ENCODE results near the gene PDE9A.

PDE9A gene

GRCh38 chr21:42755031-42755665 lies 101.7 kb downstream of the PDE9A start:
- no peaks in the 10 kb centered on the region for H4K20me1 ChIP-seq (ENCODE audit: insufficient read depth)

DNA sequence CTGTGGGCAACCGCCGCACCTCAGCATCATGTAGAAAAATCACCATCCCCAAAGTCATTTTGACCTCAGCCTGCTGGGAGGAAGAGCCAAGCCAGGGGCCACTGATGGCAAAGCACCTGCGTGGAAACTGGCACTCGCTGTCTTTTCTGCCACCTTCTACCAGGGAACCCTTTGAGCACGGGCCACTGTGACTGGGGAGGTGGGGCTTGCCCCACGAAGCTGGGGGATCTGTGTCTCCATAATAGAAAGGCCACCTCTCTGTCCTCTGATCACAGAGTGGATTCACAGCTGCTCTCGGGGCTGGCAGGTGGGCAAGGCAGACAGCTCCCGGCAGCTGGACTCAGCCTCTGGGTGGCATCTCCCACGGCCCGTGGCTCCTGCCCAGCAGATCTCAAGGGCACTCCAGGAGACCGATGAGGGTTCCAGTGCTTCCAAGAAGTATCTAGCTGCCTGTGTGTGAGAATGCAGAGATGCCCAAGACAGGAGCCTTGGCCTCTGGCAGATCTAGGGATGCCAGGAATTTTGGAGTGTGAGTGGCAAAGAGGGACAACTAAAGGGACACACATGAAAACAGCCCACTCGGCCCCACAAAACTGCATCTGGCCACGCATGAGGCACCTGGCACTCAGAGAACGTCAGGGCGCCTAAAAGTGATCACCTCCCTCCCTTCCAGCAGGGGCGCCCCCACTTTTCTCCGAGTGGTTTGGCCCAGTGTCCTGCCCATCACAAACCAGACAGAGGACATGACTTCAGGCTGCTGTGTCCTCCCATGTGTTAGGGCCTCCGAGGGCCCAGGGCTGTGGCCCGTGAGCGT lies 102.6 kb downstream of the PDE9A start:
- Histone ChIP-seq H3K4me1 (ENCODE audit: low read depth, poor library complexity, severe bottlenecking) (no peaks in the 10 kb centered on the region), H3K27ac (no peak overlapping the region), H3K9ac (no peak overlapping the region), H4K20me1 (ENCODE audit: insufficient read depth) (no peaks in the 10 kb centered on the region), H2AFZ (ENCODE audit: low read depth) (no peak overlapping the region), H3K79me2 (ENCODE audit: insufficient read depth, low read depth) (no peaks in the 10 kb centered on the region), H3K36me3 (ENCODE audit: insufficient read depth) (no peaks in the 10 kb centered on the region), H3K4me3 (IDR thresholded peaks at IDR 0.05; ENCODE audit: insufficient read depth, low read depth, low read length) (no peak overlapping the region), H3K4me2 (no peak overlapping the region), H3K27me3 (ENCODE audit: insufficient read depth, low read depth) (peaks cover 97% of the 10 kb centered on the region)
- TF ChIP-seq, protein P1, sequence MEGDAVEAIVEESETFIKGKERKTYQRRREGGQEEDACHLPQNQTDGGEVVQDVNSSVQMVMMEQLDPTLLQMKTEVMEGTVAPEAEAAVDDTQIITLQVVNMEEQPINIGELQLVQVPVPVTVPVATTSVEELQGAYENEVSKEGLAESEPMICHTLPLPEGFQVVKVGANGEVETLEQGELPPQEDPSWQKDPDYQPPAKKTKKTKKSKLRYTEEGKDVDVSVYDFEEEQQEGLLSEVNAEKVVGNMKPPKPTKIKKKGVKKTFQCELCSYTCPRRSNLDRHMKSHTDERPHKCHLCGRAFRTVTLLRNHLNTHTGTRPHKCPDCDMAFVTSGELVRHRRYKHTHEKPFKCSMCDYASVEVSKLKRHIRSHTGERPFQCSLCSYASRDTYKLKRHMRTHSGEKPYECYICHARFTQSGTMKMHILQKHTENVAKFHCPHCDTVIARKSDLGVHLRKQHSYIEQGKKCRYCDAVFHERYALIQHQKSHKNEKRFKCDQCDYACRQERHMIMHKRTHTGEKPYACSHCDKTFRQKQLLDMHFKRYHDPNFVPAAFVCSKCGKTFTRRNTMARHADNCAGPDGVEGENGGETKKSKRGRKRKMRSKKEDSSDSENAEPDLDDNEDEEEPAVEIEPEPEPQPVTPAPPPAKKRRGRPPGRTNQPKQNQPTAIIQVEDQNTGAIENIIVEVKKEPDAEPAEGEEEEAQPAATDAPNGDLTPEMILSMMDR (conservative IDR thresholded peaks at IDR 0.05; ENCODE audit: low read depth, low read length), result no peak

More at GRCh38 chr21:42755031-42755665, 101.7 kb downstream of the PDE9A start:
- no peak overlapping the region for H3K9ac ChIP-seq
- H2AFZ ChIP-seq (ENCODE audit: low read depth), result no peak overlapping the region
- H3K79me2 ChIP-seq (ENCODE audit: insufficient read depth, low read depth), result no peaks in the 10 kb centered on the region
- TF ChIP-seq, protein P1 (conservative IDR thresholded peaks at IDR 0.05; ENCODE audit: low read depth, low read length), result no peak
- H3K27ac ChIP-seq, result no peak overlapping the region
- no peak overlapping the region for H3K4me2 ChIP-seq
- no peak overlapping the region for H3K4me3 ChIP-seq (IDR thresholded peaks at IDR 0.05; ENCODE audit: insufficient read depth, low read depth, low read length)
- peaks cover 95% of the 10 kb centered on the region for H3K27me3 ChIP-seq (ENCODE audit: insufficient read depth, low read depth)
- H3K36me3 ChIP-seq (ENCODE audit: insufficient read depth), result no peaks in the 10 kb centered on the region
- H3K4me1 ChIP-seq (ENCODE audit: low read depth, poor library complexity, severe bottlenecking), result no peaks in the 10 kb centered on the region

DNA sequence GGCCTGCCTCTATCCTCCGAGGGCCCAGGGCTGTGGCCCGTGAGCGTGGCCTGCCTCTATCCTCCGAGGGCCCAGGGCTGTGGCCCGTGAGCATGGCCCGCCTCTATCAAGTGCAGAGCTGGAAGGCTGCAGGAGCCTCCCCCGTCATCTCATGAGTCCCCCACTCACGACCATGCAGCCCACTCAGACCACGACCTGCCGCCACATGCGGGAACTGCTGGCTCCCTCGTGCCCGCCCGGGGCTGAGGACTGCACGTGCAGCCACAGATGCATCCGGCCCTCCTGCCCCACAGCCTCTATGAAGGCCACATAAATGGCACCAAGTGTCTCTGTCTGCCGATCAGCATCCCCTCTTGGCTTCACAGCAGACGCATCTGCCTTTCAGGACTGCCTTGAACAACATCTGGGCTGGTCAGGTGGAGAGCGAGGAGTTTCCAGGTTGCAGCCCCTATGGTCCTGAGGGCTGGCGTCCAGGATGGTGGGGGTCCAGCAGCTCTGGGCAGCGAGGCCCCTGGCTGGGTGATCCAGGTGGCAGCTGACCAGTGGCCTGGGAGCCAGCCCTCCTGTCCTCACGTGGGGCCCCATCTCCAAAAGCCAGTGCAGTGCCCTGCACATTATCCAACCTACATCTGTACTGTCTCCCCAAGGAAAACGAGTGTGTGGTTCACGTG lies 103.3 kb downstream of the PDE9A start:
- Histone ChIP-seq H3K79me2 (ENCODE audit: insufficient read depth, low read depth) (no peaks in the 10 kb centered on the region), H3K36me3 (ENCODE audit: insufficient read depth) (no peaks in the 10 kb centered on the region), H3K27ac (no peak overlapping the region), H2AFZ (ENCODE audit: low read depth) (no peak overlapping the region), H3K27me3 (ENCODE audit: insufficient read depth, low read depth) (peaks cover 98% of the 10 kb centered on the region), H3K4me2 (no peak overlapping the region), H3K4me1 (ENCODE audit: low read depth, poor library complexity, severe bottlenecking) (no peaks in the 10 kb centered on the region), H3K4me3 (IDR thresholded peaks at IDR 0.05; ENCODE audit: insufficient read depth, low read depth, low read length) (no peak overlapping the region), H3K9ac (no peak overlapping the region), H4K20me1 (ENCODE audit: insufficient read depth) (no peaks in the 10 kb centered on the region)
- TF ChIP-seq, protein P1 (conservative IDR thresholded peaks at IDR 0.05; ENCODE audit: low read depth, low read length), result no peak

GRCh38 chr21:42757422-42757821 lies 104.0 kb downstream of the PDE9A start:
- no peak overlapping the region for H3K4me2 ChIP-seq
- no peak overlapping the region for H3K4me3 ChIP-seq (IDR thresholded peaks at IDR 0.05; ENCODE audit: insufficient read depth, low read depth, low read length)
- no peak overlapping the region for H3K27ac ChIP-seq

More at GRCh38 chr21:42757422-42757821, 104.0 kb downstream of the PDE9A start:
- TF ChIP-seq, protein P1 (conservative IDR thresholded peaks at IDR 0.05; ENCODE audit: low read depth, low read length), result no peak
- H3K9ac ChIP-seq, result no peak overlapping the region
- H3K4me1 ChIP-seq (ENCODE audit: low read depth, poor library complexity, severe bottlenecking), result no peaks in the 10 kb centered on the region
- peaks cover 98% of the 10 kb centered on the region for H3K27me3 ChIP-seq (ENCODE audit: insufficient read depth, low read depth)
- H4K20me1 ChIP-seq (ENCODE audit: insufficient read depth), result no peaks in the 10 kb centered on the region
- H3K36me3 ChIP-seq (ENCODE audit: insufficient read depth), result no peaks in the 10 kb centered on the region
- no peaks in the 10 kb centered on the region for H3K79me2 ChIP-seq (ENCODE audit: insufficient read depth, low read depth)
- H2AFZ ChIP-seq (ENCODE audit: low read depth), result no peak overlapping the region
